ENCODE measurements around the gene FIBCD1. TPM values are rescaled to one million over a fixed set of nuclear protein-coding genes. Genes with fewer than 3 reads are reported as not detected.

FIBCD1 gene
- total RNA-seq, 2 experiments from 2014 or later = not detected

DNA sequence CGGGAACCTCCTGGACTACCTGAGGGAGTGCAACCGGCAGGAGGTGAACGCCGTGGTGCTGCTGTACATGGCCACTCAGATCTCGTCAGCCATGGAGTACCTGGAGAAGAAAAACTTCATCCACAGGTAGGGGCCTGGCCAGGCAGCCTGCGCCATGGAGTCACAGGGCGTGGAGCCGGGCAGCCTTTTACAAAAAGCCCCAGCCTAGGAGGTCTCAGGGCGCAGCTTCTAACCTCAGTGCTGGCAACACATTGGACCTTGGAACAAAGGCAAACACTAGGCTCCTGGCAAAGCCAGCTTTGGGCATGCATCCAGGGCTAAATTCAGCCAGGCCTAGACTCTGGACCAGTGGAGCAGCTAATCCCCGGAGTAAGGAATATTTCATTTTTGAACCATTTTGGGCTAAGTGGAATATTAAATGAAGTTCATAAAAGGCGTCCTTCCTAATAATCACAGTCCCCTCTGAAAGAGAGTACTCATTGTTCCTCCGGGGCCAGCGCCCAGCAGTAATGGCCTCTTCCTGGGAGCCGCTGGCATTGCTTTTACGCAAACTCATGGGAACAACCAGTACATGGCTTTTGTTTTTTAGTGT is 66.0 kb downstream of the FIBCD1 start:
- Mint-ChIP-seq H3K4me1 (no peaks in the 10 kb centered on the region), H3K36me3 (ENCODE audit: low read depth) (peaks cover 7% of the 10 kb centered on the region)
- CTCF ChIA-PET = no interaction called here

DNA sequence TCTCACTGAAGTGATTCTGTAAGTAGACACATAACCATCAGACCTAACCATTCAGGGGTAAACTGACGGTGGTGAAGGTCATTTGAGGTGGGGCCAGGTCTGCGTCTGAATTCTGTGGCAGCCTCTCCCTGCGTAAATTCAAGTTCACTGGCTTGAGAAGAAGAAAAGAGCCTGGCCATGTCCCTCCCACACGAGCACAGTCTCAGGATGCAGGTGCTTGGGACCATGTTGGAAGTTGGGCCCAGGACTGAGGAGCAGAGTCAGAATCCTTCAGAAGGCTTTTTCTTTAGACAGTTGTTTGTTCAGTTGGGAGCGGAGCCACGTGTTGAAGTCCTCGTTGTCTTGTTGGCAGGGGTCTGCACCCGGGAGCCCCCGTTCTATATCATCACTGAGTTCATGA is 66.5 kb downstream of the FIBCD1 start:
- CTCF ChIA-PET = interaction anchor here (1.1 kb wide), 1 partner anchor 8 kb away, joined by 3 read pairs; no protein-coding TSS in a partner anchor
- H3K36me3 Mint-ChIP-seq (ENCODE audit: low read depth) = peaks cover 7% of the 10 kb centered on the region

More for the DNA sequence above, 66.0 kb downstream of the FIBCD1 start:
- DNase-seq = no peak
- H3K9me3 Mint-ChIP-seq = no peaks in the 10 kb centered on the region
- POLR2A ChIA-PET = no interaction called here
- H3K4me3 Mint-ChIP-seq = no peak overlapping the region
- no peak overlapping the region for H3K27ac Mint-ChIP-seq
- no peaks in the 10 kb centered on the region for H3K27me3 Mint-ChIP-seq

DNA sequence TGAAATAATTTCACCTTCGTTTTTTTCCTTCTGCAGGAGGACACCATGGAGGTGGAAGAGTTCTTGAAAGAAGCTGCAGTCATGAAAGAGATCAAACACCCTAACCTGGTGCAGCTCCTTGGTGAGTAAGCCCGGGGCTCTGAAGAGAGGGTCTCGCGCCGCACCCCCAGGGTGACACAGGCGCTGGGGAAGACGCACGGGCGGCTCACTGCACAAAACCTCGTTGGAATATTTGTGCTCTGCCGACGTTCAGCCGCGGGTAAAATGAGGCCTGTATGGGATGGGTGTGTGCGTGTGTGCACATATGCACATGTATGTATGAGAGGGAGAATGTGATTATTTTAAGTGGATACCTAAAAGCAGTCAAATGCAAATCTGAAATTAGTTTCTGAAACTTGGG is 67.0 kb downstream of the FIBCD1 start:
- Mint-ChIP-seq H3K27me3 (no peaks in the 10 kb centered on the region), H3K4me1 (no peaks in the 10 kb centered on the region)

More for the DNA sequence above, 66.5 kb downstream of the FIBCD1 start:
- no peak for DNase-seq
- POLR2A ChIA-PET = no interaction called here
- no peak overlapping the region for H3K27ac Mint-ChIP-seq
- H3K27me3 Mint-ChIP-seq = no peaks in the 10 kb centered on the region
- H3K4me1 Mint-ChIP-seq = no peaks in the 10 kb centered on the region
- H3K4me3 Mint-ChIP-seq = no peak overlapping the region
- H3K9me3 Mint-ChIP-seq = no peaks in the 10 kb centered on the region

DNA sequence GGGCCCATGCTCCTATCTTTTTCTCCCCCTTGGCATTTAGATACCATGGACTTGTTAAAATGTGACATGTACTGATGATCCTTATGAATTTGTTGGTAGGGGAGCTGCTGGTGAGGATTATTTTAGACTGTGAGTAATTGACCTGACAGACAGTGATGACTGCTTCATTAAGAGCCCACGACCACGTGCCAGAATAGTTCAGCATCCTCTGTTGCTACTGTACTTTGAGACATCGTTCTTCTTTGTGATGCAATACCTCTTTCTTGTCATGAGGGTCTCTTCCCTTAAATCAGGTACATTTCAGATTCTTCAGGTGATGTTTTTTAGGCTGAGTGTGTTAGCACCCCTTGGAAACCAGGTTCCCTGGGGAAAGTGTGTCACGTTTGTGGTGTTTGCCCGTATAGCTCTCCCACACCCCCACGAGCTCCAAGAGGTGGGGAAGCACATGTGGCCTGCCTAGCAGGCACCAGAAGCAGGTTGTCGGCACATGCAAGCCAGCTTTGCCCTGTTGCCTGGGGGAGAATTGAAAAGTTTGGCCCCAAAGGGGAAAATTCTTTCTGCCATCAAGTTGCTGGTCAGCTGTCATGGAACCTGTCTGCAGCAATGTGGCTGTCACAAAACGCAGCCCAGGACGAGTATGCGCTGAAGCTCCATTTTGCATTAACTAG is 67.5 kb downstream of the FIBCD1 start:
- CTCF ChIA-PET = interaction anchor here (1.0 to 1.1 kb wide), 3 partner anchors 9 to 175 kb away, joined by 3 read pairs; no protein-coding TSS in a partner anchor

More for the DNA sequence above, 67.0 kb downstream of the FIBCD1 start:
- Mint-ChIP-seq H3K4me3 (no peak overlapping the region), H3K9me3 (no peaks in the 10 kb centered on the region), H3K27ac (no peak overlapping the region), H3K36me3 (ENCODE audit: low read depth) (peaks cover 7% of the 10 kb centered on the region)
- DNase-seq = no peak
- ChIA-PET CTCF (interaction anchor here (1.0 to 1.1 kb wide), 3 partner anchors 9 to 174 kb away, joined by 3 read pairs; no protein-coding TSS in a partner anchor), POLR2A (no interaction called here)

DNA sequence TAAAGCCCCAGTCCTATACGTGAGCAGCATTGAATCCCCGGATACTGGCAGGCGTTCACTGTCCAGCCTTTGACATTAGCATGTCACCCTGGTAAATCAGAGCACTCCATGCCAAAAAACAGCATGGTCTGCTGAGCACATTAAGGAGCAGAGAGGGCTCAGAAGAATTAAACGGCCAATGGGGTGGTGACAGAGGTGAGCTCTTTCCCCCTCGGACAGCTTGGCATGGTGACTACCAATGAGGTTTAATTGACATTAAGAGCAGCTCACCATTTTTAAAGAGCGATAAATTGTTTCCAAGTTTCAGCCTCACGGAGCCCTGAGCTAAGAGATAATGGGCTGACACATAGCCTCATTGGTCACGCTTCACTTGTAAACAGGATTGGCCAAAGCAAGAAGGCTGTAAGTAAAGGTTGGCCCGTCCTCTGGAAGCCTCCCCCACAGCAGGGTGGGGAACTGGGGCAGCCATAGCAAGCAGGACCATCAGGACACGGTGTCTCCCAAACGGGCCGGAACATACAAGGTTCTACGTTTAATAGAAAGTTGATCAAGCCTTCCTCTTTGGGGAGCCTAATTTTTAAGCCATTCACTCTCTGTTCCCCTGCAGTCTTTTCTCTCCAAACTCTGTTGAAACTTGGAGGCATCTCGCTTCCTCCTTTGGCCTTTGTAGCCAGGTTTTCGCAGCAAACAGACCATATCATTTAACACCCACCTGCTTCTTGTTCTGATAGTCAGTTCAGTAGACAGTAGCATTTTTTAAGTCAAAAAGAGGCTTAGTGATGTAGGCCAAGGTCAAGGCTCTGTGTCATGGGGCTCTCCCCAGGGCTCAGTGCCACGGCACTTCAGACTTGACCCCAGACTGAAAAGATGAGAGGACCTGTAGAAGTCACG is 68.3 kb downstream of the FIBCD1 start:
- DNase-seq = no peak
- ChIA-PET CTCF (interaction anchor here (0.7 to 2.2 kb wide), 10 partner anchors 8 to 224 kb away, joined by 3 to 19 read pairs (median 4); no protein-coding TSS in a partner anchor), POLR2A (no interaction called here)
- H3K4me1 Mint-ChIP-seq = no peaks in the 10 kb centered on the region
- H3K27me3 Mint-ChIP-seq = no peaks in the 10 kb centered on the region
- peaks cover 7% of the 10 kb centered on the region for H3K36me3 Mint-ChIP-seq (ENCODE audit: low read depth)
- no peak overlapping the region for H3K4me3 Mint-ChIP-seq
- no peaks in the 10 kb centered on the region for H3K9me3 Mint-ChIP-seq
- no peak overlapping the region for H3K27ac Mint-ChIP-seq

More for the DNA sequence above, 67.5 kb downstream of the FIBCD1 start:
- POLR2A ChIA-PET = no interaction called here
- DNase-seq = no peak
- peaks cover 7% of the 10 kb centered on the region for H3K36me3 Mint-ChIP-seq (ENCODE audit: low read depth)
- H3K9me3 Mint-ChIP-seq = no peaks in the 10 kb centered on the region
- H3K27me3 Mint-ChIP-seq = no peaks in the 10 kb centered on the region
- no peak overlapping the region for H3K27ac Mint-ChIP-seq
- no peaks in the 10 kb centered on the region for H3K4me1 Mint-ChIP-seq
- no peak overlapping the region for H3K4me3 Mint-ChIP-seq

DNA sequence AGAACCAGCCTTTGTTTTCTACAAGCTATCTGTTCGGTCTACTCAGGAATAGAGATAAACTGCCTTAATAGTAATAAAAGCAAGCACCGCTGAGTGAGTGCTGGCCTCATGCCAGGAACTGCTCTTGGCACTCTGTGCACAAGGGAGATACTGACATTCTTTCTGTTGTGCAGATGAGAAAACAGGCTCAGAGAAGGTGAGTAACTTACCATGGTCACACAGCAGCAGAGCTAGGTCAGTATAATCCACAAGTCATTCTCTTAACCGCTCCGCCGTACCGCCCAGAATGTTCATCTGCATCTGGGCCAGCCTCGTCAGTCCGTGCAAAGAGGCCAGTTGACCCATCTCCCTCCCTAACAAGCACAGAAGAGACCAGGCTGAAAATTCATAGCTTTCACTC is 69.8 kb downstream of the FIBCD1 start:
- ChIA-PET CTCF (interaction anchor here (0.9 to 5.6 kb wide), 10 partner anchors 28 to 226 kb away, joined by 3 to 44 read pairs (median 4); no protein-coding TSS in a partner anchor), POLR2A (no interaction called here)
- Mint-ChIP-seq H3K4me3 (no peak overlapping the region), H3K36me3 (ENCODE audit: low read depth) (peaks cover 4% of the 10 kb centered on the region), H3K27ac (no peak overlapping the region), H3K9me3 (no peaks in the 10 kb centered on the region), H3K27me3 (no peaks in the 10 kb centered on the region), H3K4me1 (no peaks in the 10 kb centered on the region)
- no peak for DNase-seq

DNA sequence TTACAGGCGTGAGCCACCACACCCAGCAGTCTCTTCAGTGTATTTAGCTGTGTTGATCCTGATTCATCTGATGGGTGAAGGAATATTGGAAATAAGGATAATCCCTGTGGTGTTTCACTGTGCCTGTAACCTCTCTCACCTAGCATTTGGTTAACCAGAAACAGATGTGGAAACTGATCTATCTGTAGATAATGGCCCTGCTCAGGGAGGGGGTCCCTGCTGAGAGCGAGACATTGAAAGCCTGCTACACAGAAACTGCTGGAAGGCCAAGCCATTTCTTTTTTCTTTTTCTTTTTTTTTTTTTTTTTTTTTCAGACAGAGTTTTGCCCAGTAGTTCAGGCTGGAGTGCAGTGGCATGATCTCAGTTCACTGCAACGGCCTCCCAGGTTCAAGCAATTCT is 70.8 kb downstream of the FIBCD1 start:
- H3K4me1 Mint-ChIP-seq = no peaks in the 10 kb centered on the region
- no peaks in the 10 kb centered on the region for H3K27me3 Mint-ChIP-seq
- H3K9me3 Mint-ChIP-seq = no peaks in the 10 kb centered on the region
- peaks cover 4% of the 10 kb centered on the region for H3K36me3 Mint-ChIP-seq (ENCODE audit: low read depth)
- POLR2A ChIA-PET = no interaction called here
- no peak overlapping the region for H3K4me3 Mint-ChIP-seq
- DNase-seq = no peak
- CTCF ChIA-PET = interaction anchor here (0.7 to 5.6 kb wide), 7 partner anchors 13 to 276 kb away, joined by 3 to 44 read pairs (median 4); no protein-coding TSS in a partner anchor
- no peak overlapping the region for H3K27ac Mint-ChIP-seq

DNA sequence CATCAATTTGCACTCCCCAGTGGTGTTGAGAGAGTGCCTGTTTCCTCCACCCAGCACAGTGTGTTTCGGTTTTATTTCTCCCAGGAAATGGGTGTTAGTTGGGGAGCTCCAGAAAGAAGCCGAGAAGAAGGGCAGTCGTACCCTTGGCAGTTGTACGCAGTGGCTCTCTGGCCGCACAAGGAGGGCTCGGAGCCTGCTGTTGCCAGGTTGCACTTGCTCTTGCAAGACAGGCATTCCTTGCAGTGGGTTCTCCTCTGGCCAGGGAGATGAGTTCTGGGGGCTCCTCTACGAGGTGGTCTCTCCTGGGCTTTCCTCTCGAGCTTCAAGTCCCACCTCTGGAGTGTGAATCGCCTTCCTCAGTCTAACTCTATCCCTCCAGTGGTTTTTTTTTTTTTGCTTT is 71.5 kb downstream of the FIBCD1 start:
- Mint-ChIP-seq H3K27ac (no peak overlapping the region), H3K4me1 (no peaks in the 10 kb centered on the region), H3K4me3 (no peak overlapping the region), H3K27me3 (no peaks in the 10 kb centered on the region), H3K36me3 (ENCODE audit: low read depth) (no peaks in the 10 kb centered on the region), H3K9me3 (no peaks in the 10 kb centered on the region)
- ChIA-PET CTCF (interaction anchor here (0.6 to 5.6 kb wide), 11 partner anchors 13 to 698 kb away, joined by 3 to 44 read pairs (median 4); no protein-coding TSS in a partner anchor), POLR2A (no interaction called here)
- DNase-seq = no peak

DNA sequence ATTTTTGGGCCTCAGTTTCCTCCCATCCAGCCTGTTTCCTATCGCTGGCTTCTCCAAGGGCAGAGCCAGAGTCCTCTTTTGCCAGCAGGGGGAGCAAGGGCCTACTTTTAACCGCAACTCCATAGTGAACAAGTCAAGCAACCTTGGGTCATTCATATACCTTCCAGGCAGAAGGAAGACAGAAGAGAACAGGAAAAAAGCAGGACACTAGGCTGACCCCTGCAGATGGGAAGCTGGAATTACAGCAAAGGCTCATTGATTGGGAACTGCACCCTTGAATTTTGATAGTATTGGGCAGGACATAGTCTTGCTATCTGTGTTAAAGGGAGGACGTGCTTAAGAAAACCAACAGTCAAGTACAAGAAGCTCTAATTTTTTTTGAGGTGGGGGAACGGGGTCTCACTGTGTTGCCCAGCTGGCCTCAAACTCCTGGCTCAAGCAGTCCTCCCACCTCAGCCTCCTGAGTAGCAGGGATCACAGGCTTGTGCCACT is 72.5 kb downstream of the FIBCD1 start:
- no peaks in the 10 kb centered on the region for H3K9me3 Mint-ChIP-seq
- POLR2A ChIA-PET = interaction anchor here (0.5 kb wide), 1 partner anchor 410 kb away, joined by 3 read pairs; no protein-coding TSS in a partner anchor

DNA sequence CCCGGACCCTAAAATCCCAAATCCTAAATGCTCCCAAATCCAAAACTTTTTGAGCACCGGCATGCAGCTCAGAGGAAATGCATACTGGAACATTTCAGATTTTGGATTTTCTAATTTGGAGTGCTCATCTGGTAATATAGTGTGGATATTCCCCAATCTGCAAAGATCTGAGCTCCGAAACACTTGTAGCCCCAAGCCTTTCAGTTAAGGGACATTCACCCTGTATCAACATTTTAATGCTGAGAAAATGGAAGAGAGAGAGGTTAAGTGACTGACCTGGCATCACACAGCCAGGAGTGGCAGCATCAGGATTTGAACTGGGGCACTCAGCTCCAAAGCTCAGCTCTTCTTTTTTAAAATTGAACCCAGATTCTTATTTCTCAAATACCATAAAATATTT is 73.1 kb downstream of the FIBCD1 start:
- CTCF ChIA-PET = interaction anchor here (0.6 to 5.6 kb wide), 19 partner anchors 11 to 1015 kb away, joined by 3 to 44 read pairs (median 4); partner anchors contain the start of gene EXOSC2
- no peaks in the 10 kb centered on the region for H3K36me3 Mint-ChIP-seq (ENCODE audit: low read depth)
- H3K4me1 Mint-ChIP-seq = no peaks in the 10 kb centered on the region
- no peaks in the 10 kb centered on the region for H3K9me3 Mint-ChIP-seq
- H3K4me3 Mint-ChIP-seq = no peak overlapping the region
- no peak for DNase-seq
- POLR2A ChIA-PET = interaction anchor here (0.5 kb wide), 1 partner anchor 409 kb away, joined by 3 read pairs; no protein-coding TSS in a partner anchor
- H3K27ac Mint-ChIP-seq = no peak overlapping the region
- H3K27me3 Mint-ChIP-seq = no peaks in the 10 kb centered on the region

More for the DNA sequence above, 72.5 kb downstream of the FIBCD1 start:
- no peaks in the 10 kb centered on the region for H3K36me3 Mint-ChIP-seq (ENCODE audit: low read depth)
- no peaks in the 10 kb centered on the region for H3K27me3 Mint-ChIP-seq
- DNase-seq = peak; percentile 58
- H3K27ac Mint-ChIP-seq = no peak overlapping the region
- CTCF ChIA-PET = interaction anchor here (0.8 to 5.6 kb wide), 16 partner anchors 10 to 180 kb away, joined by 3 to 44 read pairs (median 4); partner anchors contain the start of gene EXOSC2
- H3K4me1 Mint-ChIP-seq = no peaks in the 10 kb centered on the region
- no peak overlapping the region for H3K4me3 Mint-ChIP-seq

DNA sequence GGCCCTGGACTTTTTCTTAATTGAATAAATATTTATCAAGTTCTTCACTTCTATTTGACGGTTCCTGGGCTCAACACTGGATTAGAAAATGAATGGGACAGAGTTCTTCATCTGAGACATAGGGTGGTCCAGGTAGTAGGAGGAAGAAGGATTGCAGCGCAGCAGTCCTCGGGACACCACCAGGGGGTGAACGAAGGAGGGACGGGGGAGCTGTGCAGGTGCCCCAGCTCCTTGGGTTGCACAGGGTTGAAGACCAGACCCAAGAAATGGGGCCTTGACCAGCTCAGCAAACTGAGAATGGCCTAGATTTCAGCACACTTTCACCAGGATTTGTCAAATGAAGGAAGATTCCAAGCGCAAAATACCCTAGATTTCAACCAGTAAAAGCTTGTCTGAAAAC is 74.5 kb downstream of the FIBCD1 start:
- POLR2A ChIA-PET = no interaction called here
- Mint-ChIP-seq H3K4me3 (no peak overlapping the region), H3K36me3 (ENCODE audit: low read depth) (no peaks in the 10 kb centered on the region), H3K27ac (no peak overlapping the region), H3K27me3 (no peaks in the 10 kb centered on the region), H3K9me3 (no peaks in the 10 kb centered on the region), H3K4me1 (no peaks in the 10 kb centered on the region)
- no peak for DNase-seq
- CTCF ChIA-PET = interaction anchor here (0.6 to 5.6 kb wide), 9 partner anchors 11 to 183 kb away, joined by 3 to 44 read pairs (median 4); no protein-coding TSS in a partner anchor

DNA sequence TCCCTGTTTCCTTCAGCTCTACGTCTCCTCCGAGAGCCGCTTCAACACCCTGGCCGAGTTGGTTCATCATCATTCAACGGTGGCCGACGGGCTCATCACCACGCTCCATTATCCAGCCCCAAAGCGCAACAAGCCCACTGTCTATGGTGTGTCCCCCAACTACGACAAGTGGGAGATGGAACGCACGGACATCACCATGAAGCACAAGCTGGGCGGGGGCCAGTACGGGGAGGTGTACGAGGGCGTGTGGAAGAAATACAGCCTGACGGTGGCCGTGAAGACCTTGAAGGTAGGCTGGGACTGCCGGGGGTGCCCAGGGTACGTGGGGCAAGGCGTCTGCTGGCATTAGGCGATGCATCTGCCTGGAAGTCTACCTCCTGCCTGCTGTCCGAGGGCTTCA is 76.3 kb downstream of the FIBCD1 start:
- no peaks in the 10 kb centered on the region for H3K4me1 Mint-ChIP-seq
- no peak for DNase-seq
- CTCF ChIA-PET = interaction anchor here (0.6 to 1.7 kb wide), 6 partner anchors 8 to 161 kb away, joined by 3 to 8 read pairs (median 4); no protein-coding TSS in a partner anchor
- POLR2A ChIA-PET = no interaction called here
- no peaks in the 10 kb centered on the region for H3K36me3 Mint-ChIP-seq (ENCODE audit: low read depth)
- H3K9me3 Mint-ChIP-seq = no peaks in the 10 kb centered on the region
- no peaks in the 10 kb centered on the region for H3K27me3 Mint-ChIP-seq
- no peak overlapping the region for H3K27ac Mint-ChIP-seq
- no peak overlapping the region for H3K4me3 Mint-ChIP-seq
